Activated CD8-positive, alpha-beta memory T cell treated with anti-CD3 and anti-CD28 coated beads for 1 hour (primary cell): ENCODE results near the gene XXYLT1.

ENCODE experiments used
- DNase-seq, 2 donors: peaks; one replicate each; pipeline ENCODE4 v3.0.0-alpha.2; 2020; ENCODE audit warnings: low read depth in 1 of 2; ENCODE audit errors: extremely low read depth in 1 of 2

XXYLT1 gene

DNA sequence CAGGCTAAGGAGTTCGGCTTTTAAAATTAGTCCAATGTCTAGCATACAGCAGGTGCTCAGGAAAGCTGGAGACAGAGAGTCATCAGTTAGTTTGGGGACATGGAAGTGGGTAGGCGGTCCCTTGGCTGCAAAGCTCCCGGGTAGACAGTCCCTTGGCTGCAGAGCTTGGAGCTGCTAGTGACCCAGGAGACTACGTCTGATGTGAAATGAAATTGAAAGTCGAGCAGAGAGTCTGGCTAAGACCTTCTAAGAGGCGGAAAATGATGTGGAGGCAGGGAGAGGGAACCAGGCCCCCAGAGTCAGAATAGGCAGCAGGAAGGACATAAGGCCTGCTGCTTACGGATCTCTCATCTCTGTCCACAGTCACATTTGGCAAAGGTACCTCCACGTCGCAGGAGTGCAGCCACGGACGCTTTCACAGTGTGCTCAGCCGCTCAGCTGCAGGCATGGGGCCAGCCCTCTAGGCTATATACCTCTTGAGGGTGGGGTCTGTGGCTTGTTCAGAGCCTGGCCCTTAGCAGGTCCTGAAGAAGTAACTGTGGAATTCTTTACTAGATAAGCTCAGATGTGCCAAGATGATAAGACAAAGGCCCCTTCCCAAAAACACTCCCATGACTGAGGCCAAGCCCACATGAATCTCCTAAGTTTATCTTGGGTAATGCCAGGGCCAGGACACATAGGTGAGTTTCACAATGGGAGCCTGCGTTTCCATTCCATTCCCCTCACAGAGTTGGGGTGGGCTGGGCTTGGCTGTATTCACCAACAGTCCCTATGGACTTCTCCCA, 131.7 kb downstream of the XXYLT1 start:
- DNase-seq = no peak

DNA sequence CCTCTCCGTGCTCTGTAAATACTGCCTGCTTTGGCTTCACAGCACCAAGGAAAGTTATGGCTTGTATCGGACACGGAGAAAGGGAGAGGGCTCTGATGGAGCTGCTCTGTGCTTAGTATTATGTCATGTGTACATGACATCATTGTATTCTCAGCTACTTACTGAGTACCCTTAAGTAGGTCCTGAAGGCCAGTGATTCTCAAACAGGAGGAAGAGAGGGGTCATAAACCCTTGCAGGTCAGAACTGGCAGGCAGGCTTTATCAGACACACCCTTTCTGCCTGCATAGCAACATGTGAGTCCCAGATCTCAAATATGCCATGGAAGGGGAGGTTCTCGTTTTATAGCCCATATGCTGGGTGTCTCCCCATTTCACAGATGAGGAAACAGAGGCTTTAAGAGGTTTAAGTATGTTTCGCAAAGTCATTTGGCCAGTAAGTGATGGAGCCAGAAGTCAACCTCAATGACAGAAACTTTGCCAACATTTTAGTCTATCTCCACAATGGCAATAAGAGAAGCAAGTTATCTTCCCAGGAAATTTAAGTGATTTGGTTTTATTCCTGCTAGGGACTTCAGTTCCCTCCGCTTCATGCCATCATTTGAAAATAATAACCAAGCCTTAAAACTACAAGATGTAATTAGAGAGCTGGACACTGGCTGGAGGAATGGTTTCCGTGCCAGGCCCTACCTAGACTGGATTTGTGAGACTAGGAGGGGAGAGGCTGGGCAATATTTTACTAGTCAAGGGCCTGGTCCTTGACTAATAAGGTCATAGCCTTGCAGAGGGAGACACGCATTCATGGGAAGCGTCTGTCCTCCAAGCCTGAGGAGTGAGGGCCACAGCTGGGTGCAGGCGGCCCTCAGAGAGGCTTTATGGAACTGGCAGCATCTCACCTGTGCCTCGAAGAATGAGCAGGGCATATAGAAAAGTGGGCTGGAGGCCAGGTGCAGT, 133.0 kb downstream of the XXYLT1 start:
- no peak for DNase-seq

DNA sequence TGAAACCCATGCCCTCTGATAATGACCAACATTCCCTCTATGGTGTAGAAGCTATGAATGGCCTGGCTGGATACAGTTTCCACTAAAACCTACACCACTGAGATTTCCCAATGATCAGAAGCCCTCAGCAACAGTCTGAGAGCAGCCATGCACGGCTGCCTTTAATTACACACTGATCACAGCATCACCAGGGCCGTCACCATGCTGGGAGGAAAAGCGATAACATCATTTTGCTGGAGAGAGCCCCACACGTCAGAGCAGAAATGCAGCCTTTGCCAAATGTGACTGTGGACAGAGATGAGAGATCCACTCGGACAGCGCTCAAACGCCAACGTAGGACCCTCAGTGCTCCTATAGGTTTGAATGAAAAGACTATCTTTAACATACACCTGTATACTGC, 135.0 kb downstream of the XXYLT1 start:
- DNase-seq = no peak

DNA sequence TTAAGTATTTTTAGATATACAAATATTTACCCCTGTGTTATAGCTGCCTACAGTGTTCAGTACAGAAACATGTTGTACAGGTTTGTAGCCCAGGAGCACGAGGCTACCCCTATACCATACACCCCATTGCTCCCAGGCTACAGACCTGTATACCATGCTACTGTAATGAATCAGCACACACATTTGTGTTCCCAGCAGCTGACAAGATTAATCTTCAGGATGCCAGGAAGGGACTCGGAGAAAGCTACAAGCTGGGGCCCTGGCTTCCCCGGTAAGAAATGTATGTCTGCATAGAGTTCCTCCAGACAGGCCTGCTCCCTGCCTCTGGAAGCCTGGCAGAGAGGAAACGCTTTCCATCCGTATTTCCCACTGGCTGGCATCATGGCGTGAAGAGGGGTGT, 136.5 kb downstream of the XXYLT1 start:
- no peak for DNase-seq

DNA sequence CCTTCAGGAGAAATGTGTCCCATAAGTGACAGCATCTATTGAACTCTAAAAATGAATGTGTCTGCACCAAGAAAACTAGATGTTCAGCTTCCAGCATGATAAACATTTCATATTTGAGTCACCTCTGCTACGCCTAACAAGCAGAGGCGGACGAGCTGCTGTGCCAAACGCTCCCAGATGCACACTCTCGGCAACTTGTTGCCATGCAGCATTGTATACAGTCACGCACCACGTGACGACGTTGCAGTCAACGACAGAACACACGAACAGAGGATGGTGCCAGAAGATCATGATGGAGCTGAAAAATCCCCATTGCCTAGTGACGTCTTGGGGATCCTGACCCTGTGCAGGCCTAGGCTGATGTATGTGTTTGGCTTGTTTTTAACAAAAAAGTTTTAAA, 137.5 kb downstream of the XXYLT1 start:
- no peak for DNase-seq

DNA sequence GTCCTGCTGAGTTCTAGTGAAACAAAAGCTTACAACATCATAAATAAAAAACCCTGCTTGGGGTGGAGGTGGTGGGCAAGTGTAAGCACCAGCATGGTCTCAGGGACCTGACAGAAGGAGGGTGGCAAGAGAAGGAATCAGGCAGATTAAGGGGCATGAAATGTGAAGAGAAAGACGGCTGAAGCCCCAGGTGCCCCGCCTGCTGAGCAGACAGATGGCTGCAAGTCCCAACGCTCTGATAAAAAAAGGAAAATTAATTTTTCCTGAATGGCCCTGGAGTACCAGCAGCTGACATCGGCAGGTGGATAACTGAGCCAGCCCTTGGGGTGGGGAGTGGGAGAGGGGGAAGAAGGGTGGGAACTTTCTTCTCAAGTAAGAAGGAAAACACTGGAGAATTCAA, 137.9 kb downstream of the XXYLT1 start:
- no peak for DNase-seq

DNA sequence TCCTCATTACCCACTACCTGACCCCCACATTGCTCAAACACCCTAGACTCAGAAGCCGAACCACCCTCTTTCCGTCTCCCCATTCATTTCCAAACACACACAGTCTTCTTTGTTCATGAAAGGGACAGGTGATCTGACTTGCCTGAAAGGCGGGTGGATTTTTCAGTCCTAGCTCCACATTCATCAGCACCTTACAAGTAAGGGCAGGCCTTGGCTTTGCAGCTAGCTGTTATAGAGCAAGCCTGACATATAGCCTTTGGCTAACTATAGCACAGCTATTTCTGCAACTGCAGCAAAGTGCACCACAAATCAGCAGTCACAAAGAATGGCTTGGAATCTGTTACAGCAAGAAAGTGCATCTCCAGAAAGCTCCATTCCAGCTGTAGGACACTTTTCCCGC, 139.8 kb downstream of the XXYLT1 start:
- DNase-seq = no peak

DNA sequence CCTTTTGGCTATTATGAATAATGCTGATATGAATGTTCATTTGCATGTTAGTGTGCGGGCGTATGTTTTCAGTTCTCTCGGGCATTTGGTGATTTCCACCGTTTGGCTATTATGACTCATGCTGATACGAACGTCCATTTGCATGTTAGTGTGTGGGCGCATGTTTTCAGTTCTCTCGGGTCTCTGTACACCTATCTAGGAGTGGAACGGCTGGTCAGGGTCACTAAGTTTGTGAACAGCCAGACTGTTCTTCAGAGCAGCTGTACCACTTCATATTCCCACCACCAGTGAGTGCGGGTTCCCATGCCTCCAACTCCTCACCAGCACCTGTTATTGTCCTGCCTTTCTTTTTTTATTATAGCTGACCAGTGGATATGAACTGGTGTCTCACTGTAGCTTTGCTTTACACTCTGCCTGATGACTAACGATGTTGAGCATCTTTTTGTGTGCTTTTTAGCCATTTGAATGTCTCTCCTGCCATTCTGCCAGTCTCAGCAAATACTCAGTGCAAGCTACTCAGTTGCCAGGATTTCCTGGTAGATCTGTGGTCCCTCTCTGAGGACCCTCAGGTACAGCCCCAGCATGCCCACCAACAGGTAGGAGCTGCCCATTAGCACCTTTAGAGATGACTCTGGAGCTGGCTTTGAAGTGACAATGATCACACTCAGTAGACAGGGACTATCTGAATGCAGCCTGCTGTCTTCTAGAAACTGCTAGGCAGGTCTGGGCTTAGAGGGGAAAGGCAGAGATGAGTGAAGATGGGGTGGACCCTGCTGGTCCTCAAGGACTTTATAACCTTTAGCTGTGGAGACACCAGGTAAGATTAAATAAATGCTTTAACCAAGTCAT, 141.1 kb downstream of the XXYLT1 start:
- DNase-seq = no peak

DNA sequence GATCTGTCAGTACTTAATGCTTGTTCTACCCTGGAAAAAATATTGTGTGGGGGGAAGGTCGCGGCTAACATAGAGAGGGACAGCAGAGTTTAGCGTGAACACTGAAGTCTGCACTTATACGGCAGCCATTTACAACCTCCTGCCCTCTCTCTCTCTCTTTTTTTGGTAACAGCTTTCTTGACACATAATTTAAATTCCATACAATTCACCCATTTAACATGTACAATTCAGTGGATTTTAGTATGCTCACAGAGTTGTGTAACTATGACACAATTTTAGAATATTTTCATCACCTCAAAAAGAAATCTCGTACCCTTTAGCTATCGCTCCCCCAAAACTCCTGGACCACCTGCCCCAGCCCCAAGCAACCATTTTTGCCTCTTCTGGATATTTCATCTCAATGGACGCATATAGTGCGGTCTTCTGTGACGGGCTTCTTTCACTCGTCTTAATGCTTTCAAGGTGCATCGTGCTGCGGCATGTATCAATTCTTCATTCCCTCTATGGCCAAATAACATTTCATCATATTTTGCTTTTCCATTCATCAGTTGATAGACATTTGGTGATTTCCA, 141.8 kb downstream of the XXYLT1 start:
- no peak for DNase-seq

DNA sequence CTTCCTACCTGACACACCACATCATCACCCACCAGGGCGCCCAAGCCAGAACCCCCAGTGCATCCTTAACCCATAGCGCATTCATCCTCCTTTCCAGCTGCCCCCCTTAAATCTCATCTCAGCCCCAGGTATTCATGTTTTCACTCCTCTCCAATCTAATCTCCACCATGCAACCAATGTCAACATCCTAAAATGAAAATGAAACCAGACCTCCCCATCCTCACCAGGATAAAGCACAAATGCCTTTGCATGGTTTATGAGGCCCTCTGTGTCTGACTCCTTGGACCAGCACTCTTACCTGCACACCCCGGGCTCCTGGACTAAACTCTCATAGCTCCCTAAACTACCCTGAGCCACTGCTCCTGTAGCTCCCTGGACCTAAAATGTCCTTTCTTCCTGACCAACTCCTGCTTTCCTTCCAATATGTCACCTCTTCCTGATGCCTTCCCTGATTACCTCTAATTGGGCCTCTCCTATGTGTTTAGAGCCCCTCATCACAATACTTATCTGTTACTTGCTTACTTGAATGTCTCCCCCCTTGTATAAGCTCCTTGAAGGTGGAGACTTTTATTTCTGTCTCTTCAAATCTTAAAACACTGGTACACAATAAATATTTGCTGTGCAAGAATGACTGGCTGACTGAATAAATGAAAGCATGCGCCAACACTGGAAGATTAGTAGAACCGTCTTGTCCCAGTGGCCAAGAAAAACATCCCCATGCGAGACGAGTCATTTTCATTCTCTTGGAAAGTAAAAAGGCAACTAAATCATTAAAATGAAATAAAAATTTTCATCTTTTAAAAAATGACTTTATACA, 142.5 kb downstream of the XXYLT1 start:
- no peak for DNase-seq

DNA sequence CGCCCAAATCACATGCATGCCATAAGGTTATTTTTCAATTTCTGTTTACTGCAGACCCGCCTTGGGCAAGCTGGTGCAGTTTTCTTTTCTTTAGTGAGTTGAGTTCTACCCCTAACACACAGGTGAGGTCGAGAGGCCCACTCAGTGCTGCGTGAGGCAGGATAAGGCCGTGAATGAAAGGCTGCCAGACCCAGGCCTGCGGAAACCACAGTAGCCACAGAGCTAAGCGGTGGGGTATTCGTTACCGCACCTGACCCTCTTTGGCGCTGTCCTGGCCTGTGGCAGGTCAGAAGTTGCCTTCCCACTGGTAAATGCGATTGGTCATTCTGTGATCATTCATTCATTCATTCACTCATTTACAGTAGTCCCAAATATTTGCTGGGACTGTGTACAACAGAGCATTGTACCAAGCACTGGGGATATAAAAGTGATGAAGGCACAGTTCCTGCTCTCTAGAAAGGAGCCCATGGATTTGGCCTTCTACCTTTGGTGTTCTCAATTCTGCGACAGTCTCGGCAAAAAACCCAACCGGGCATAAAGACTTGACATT, 144.8 kb downstream of the XXYLT1 start:
- no peak for DNase-seq

DNA sequence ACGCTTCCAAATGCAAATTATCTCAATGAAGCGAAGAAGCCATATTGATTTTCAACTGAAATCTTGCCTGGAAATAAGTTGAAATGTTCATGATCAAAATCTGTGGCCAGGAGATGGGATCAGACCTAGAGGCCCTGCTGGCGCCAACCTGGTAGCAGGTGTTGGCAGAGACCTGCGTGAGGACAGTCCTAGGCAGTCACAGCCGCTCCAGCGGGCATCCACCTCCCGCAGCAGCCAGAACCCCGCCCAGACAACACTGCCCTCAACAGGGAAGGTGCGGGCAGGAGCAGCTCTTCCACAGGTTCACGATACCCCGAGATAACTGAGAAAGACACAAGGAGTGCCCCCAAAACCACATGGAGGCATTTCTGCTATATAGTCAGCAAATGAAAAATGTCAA, 145.3 kb downstream of the XXYLT1 start:
- no peak for DNase-seq

DNA sequence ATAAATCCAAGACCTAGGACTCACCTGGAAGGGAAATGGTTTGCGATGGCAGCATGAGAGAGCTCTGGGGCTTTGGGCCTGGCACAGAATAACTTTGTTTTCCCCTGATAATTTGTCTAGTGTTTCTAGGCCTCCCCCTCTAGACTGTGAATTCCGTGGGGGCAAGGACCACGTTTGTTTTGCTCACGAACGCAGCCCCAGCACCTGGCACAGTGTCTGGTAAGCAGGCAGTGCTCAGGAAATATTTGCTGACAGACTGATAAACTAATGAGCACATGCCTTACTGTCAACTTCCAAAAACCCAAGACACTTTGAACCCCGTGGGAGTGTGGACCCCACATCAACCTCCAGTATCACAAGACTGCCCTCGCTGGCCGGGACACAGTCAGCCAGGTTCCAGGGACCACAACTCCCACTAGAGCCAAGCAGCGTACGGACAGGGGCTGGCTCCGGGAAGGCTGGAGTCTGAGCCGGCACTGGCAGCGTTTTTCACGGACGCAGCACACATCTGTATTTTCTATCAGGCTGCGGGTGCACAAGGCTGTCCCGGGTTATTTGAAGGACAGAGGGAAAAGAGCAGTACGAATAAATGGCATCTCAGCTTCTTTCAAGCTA, 146.5 kb downstream of the XXYLT1 start:
- no peak for DNase-seq

DNA sequence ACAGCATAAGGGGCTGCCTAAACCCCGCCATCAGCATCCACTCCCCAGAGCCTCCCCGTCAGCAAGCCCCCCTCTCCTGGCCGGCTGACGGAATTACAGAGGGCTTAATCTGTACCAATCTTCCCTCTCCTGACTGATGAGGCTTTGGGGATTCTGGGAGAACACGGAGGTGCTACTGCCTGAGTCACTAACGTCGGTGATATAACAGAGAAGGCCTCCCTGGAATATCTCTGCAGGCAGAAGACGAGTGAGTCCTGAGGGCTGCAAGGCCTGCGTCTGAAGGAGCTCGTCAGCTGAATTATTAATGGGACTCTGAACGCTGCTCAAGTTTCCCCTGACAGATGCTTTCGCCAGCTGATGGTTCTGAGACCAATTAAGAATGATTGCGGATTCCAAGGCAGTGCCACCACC, 147.7 kb downstream of the XXYLT1 start:
- no peak for DNase-seq

DNA sequence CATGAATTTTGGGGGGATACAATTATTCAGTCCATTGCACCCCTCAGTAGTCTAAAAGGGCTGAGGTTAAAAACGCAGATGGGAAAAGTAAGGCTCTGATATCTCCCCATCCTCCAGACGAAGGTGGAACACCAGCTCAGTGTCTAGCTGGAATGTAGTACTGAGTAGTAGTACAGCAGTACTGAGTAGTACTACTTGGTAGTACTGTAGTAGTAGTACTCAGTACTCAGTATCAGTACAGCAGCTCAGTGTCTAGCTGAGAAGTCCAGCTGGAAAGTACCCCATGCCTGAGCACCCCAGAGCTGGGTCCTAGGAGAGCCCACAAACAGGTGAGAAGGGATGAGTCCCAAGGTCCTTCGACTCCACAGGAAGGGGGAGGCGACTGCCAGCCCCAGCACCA, 148.7 kb downstream of the XXYLT1 start:
- no peak for DNase-seq

DNA sequence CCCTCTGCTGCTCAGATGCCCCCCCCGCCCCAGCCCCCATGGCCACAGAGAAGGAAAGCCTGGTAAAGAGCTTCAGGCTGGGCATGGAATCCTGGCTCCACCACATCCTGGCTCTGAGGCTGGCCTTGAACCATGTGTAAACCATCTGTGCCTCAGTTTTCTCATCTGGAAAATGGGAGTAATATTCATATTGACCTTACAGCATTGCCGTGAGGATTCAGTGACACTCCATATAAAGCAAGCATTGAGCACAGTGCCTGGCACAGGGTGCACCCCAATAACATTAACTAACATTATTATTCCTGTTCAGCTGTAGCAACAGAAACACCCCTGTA, 150.7 kb downstream of the XXYLT1 start:
- no peak for DNase-seq

DNA sequence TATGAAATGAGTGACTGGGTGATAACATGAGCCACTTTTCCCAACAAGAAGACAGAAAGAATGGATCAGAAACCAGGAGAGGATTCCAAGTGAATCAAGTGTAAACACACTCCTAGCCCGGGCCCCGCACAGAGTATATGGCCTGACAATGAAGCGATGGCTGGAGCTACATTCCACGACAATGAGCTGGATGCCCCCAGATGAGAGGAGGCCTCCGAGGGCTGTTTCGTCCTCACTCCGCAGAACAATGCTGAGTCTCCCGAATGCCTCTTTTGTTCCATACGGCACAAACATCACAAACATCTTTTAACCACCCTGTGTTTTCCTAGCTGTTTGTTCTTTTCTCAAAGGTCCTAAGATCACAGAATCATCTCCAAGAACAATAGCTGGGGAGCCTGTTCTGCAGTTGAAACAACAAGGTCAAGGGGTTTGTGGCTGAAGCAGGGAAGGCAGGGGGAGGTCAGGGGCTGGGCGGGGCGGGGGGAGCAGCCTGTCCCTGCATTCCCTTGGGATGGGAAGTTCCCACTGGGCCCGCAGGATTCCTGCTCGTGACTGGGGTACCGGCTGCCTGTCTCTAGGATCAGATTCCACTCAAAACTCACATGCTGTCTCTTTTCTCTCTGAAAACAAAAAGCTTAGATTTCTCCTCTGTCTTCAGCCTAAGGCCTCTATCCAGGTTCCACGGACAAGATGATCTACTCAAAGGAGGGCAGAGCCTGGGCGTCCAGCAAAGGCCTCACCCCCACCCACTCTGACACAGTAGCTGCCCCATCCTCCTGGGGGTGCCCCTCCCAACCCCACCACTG, 151.3 kb downstream of the XXYLT1 start:
- no peak for DNase-seq

DNA sequence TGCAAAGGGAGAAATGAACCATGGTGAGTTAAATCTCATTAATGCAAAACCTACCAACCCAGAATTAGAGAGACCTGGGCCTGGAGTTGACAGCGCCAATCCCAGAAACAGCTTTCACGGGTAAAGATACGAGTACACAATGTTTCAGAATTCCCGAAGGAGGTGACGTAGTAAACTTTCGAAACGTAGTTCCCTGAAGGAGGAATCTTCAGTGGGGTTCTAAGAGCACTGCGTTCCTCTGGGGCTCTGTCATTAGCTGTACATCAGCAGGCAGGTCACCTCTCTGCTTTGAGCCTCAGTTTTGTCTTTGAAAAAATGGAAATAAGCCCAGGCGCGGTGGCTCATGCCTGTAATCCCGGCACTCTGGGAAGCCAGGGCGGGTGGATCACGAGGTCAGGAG, 152.3 kb downstream of the XXYLT1 start:
- no peak for DNase-seq
